GM19023 (cell line): ENCODE data around the gene BORCS5.
"Not testable (repeated sequence)": the region's sequence is repeated elsewhere in the genome, so short reads cannot be mapped to it uniquely, and the experiment has no call there.

Experiments used
- ATAC-seq: cut with Tn5 transposase; IDR thresholded peaks from one replicate; pipeline ENCODE4 v1.9.1; 2021; ENCODE audit warnings: mild to moderate bottlenecking, moderate library complexity; ENCODE audit not compliant: unreplicated experiment

Gene BORCS5

GRCh38 chr12:12387501-12387900 lies 30.6 kb downstream of the BORCS5 start:
- ATAC-seq, result no peak

GRCh38 chr12:12392413-12392812 lies 35.5 kb downstream of the BORCS5 start:
- ATAC-seq, result no peak

- no peak for ATAC-seq
Observed at GRCh38 chr12:12393171-12393570, 36.3 kb downstream of the BORCS5 start.

GRCh38 chr12:12396694-12397093 lies 39.8 kb downstream of the BORCS5 start:
- no peak for ATAC-seq

- ATAC-seq, result no peak
Observed at GRCh38 chr12:12397184-12397583, 40.3 kb downstream of the BORCS5 start.

GRCh38 chr12:12398026-12398859 lies 41.4 kb downstream of the BORCS5 start:
- no peak for ATAC-seq

- no peak for ATAC-seq
Observed at GRCh38 chr12:12399161-12399560, 42.3 kb downstream of the BORCS5 start.

- ATAC-seq, result no peak
Observed at GRCh38 chr12:12399776-12400305, 43.0 kb downstream of the BORCS5 start.

- no peak for ATAC-seq
Observed at GRCh38 chr12:12400793-12401192, 43.9 kb downstream of the BORCS5 start.

- no peak for ATAC-seq
Observed at GRCh38 chr12:12403264-12404248, 46.7 kb downstream of the BORCS5 start.

GRCh38 chr12:12404297-12404696 lies 47.4 kb downstream of the BORCS5 start:
- ATAC-seq, result no peak

- ATAC-seq, result no peak
Observed at GRCh38 chr12:12405882-12406281, 49.0 kb downstream of the BORCS5 start.

GRCh38 chr12:12406762-12407161 lies 49.9 kb downstream of the BORCS5 start:
- ATAC-seq, result no peak

- no peak for ATAC-seq
Observed at GRCh38 chr12:12408265-12408690, 51.4 kb downstream of the BORCS5 start.

GRCh38 chr12:12409337-12409736 lies 52.5 kb downstream of the BORCS5 start:
- ATAC-seq, result not testable (repeated sequence)

GRCh38 chr12:12415886-12416285 lies 59.0 kb downstream of the BORCS5 start:
- ATAC-seq, result no peak

- ATAC-seq, result not testable (repeated sequence)
Observed at GRCh38 chr12:12419165-12419564, 62.3 kb downstream of the BORCS5 start.

GRCh38 chr12:12423367-12423766 lies 66.5 kb downstream of the BORCS5 start:
- ATAC-seq, result no peak

GRCh38 chr12:12425001-12425400 lies 68.1 kb downstream of the BORCS5 start:
- ATAC-seq, result no peak

GRCh38 chr12:12425616-12426015 lies 68.7 kb downstream of the BORCS5 start:
- ATAC-seq, result no peak

- ATAC-seq, result no peak
Observed at GRCh38 chr12:12427568-12427967, 70.7 kb downstream of the BORCS5 start.
